Stimulated activated CD4-positive, alpha-beta T cell treated with anti-CD3 and anti-CD28 coated beads, Interleukin-1b, Interleukin-23, amount 100 ng/mL, for 48 hours (primary cell): ENCODE data around the gene BMP5.
"Not testable (repeated sequence)": the region's sequence is repeated elsewhere in the genome, so short reads cannot be mapped to it uniquely, and the experiment has no call there.

ENCODE experiments used
- DNase-seq: peaks from one replicate; pipeline ENCODE4 v3.0.0-alpha.2; 2020

Gene BMP5

GRCh38 chr6:55875400-55875799, at the start of gene BMP5:
TSS of gene BMP5 (minus strand) at chr6:55875590. CDS start at chr6:55874865, 725 bp downstream.
- no peak for DNase-seq

DNA sequence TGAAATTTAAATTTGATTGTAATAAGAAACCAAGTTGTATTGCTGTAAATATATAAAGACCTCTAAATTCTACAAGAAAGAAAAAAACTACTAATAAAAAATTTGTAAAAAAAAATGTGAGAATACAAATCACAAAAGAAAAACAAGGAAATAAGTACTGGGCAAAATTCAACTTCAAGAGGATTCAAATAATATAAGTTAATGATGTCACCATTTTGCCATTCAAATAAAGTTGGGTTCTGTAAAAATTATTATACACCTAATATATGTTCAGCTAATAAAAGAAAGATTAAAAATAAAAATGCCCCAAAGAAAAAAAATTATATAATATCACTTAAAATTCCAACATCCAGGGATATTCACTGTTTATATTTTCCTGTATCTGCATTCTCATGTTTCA, 47.0 kb upstream of the BMP5 start:
- DNase-seq = no peak

DNA sequence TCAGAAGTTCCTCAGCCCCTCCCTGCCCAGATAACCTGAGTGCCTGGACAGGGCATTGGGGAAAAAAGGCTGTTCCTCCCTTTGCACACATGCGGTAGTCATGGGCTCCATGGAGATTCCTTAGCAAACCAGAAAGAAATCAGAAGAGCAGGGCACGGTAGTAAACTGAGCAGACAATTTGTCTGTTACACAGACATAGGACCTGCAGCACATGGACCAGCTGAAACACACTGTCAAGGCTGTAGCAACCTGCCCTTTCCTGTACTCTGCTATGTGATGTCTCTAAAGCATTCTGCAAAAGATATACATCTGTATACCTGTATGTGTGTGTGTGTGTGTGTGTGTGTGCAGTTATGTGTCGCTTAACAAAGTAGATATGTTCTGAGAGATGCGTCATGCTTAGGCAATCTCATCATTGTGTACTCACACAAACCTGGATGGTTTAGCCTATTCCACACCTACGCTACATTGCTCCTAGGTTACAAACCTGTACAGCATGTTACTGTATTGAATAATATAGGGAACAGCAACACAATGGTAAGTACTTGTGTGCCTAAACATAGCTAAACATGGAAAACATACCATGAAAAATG, 44.4 kb upstream of the BMP5 start:
- no peak for DNase-seq

DNA sequence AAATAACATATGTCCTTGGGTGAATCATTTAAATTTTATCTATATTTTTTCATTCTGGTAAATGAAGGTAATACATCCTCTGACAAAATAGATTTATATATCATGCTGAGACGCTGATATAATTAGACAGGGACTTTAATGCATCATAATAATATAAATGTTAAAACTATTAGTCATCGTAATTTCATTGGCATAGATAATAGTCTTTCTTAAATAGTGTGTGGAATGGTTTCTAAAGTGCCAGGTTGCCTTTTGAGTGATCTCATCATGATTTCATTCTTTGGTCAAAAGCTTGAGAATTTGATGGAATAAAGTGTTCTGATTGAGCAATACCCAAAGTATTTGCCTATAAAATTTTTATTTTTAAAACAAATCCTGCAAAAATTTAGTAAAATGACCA, 43.2 kb upstream of the BMP5 start:
- DNase-seq = no peak

DNA sequence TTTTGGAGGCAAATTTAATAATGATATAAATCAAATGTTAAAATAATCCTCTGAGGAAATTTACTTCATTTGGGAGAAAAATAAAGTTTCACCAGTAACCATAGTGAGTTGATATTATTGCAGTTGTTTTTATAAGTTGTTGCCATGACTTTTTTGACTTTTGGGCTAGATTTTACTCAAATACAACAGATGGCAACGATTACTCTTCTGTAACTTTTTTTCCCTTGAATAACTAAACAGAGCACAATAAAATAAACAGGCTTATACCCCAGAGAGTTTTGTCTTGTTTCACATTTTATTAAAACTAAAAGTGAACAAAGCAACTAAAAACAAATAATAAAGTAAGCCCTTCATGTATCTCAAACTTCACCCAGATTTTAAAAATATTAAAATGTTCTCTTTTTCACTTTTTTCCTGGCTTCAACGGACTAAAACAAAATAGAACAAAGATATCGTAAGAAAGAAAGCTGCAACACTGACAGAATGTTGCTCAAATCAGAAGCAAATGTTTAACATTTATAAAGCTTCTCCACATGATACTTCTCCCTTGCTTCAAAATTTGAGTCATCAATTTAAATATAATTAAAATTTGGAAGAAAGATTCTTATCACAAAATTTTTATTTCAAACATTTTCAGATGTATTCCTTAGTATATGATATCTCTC, 42.5 kb upstream of the BMP5 start:
- no peak for DNase-seq

GRCh38 chr6:55916188-55916587, 40.8 kb upstream of the BMP5 start:
- DNase-seq = no peak

DNA sequence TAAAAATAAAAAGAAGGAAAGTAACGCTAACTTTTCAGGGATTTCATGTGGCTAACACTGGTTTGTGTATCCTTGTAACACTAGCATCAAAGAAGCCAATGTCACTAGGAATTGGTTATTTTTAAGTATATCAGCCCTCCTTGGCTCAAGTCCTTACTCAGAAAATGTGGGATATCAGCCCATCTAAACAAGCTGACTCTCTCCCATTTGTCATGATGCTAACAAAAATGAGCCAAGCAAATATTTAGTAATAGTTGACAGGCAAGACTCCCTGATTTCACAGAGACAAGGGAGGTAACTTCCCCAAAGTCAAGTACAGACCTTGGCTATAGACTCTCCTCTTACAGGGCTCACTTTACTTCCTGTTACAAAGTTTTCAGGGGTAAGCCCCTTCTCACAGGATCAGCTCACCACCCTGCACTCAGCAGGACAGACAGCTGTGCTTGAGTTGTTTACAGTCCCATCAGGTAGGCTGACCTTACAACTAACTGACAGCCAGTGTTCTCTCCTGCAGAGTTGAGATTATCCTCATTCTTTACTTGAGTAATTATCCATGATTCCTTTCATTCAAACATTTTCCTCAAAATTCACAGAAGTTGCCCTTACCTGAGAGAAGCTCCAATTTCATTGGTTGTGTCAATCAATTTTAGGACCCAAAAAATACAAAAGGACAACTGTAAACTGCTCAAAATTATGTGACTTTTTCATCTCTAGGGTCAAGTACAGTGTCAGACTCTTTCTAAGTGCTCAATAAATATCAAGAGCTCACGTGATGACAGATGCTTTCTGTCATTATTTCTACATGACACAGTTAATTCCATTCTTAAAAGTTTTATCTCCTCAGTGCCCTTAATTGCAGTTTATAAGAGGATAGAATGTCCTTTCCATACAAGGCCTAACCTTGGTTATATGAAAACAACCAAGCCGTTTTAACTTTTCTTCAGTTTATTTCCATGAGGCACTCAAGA, 38.1 kb upstream of the BMP5 start:
- no peak for DNase-seq

DNA sequence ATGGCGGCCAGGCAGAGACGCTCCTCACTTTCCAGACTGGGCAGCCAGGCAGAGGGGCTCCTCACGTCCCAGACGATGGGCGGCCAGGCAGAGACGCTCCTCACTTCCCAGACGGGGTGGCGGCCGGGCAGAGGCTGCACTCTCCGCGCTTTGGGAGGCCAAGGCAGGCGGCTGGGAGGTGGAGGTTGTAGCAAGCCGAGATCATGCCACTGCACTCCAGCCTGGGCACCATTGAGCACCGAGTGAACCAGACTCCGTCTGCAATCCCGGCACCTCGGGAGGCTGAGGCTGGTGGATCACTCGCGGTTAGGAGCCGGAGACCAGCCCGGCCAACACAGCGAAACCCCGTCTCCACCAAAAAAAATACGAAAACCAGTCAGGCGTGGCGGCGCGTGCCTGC, 35.1 kb upstream of the BMP5 start:
- DNase-seq = not testable (repeated sequence)

DNA sequence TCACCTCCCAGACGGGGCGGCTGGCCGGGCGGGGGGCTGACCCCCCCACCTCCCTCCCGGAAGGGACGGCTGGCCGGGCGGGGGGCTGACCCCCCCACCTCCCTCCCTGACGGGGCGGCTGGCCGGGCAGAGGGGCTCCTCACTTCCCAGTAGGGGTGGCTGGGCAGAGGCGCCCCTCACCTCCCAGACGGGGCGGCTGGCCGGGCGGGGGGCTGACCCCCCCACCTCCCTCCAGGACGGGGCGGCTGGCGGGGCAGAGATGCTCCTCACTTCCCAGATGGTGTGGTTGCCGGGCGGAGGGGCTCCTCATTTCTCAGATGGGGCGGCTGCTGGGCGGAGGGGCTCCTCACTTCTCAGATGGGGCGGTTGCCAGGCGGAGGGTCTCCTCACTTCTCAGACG, 34.5 kb upstream of the BMP5 start:
- DNase-seq = not testable (repeated sequence)

GRCh38 chr6:55902796-55903195, 27.4 kb upstream of the BMP5 start:
- DNase-seq = no peak

DNA sequence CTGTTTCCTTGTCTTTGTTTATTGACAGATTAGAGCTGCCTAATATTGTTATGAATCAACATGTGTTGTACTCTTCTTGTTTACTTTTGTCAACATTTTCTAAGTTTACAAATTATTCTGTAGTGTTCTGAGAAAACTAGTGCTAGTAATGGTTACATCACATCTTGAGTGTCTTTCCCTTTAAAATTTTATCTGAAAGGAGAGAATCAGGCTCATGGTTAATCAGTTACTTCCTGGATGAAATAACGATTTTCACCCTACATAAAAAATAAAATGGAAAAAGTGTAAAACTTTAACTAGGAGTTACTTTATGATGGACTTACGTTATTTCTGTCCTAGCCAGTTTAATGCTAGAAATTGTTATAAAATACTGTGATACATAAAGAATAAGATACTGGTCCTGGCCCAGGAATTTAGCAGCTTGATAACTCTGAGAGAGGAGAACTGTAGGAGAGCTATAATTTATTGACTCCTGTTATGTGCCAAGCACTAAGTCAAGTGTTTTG, 26.4 kb upstream of the BMP5 start:
- no peak for DNase-seq

GRCh38 chr6:55898342-55898741, 23.0 kb upstream of the BMP5 start:
- no peak for DNase-seq

DNA sequence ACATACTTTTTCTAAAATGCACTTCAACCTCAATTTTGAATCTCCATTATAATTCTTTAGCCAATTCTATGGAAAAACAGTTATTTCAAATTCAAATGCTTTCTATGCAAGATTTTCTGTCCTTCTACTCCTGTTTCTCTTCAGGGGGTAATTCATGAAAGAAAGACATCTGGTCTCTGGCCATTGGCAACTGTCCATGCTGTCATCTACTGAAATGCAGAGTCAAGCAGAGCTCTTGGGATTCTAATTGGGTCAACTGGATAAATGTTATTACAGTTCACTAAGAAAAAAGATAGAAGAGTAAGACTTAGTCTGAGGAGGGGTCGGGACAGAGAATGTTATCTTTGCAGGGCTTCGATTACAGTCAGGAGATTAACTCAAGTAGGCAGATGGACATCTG, 22.0 kb upstream of the BMP5 start:
- no peak for DNase-seq

GRCh38 chr6:55895972-55896730, 20.8 kb upstream of the BMP5 start:
- no peak for DNase-seq

DNA sequence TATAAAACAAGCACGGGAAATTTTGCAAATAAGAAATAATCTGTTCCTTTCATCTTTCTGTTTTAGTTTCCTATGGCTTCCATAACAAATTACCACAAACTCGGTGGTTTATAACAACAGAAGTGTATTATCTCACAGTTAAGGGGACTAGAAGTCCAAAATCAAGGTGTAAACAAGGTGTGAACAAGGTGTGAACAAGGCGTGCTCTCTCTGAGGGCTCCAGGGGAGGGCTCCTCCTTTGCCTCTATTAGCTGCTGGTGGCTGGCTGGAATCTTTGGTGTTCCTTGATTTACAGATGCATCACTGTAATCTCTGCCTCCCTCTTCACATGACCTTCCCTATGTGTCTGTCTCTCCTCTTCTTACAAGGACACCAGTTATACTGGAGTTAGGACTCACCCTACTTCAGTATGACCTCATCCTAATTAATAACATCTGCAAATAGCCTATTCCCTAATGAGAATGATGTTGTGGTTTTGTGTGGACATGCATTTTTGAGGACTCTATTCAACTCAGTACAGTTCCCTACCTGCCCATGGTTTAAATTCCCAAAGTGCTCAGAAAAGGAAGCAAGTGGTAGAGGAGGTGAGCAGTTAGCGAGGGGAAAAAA, 17.5 kb upstream of the BMP5 start:
- no peak for DNase-seq

DNA sequence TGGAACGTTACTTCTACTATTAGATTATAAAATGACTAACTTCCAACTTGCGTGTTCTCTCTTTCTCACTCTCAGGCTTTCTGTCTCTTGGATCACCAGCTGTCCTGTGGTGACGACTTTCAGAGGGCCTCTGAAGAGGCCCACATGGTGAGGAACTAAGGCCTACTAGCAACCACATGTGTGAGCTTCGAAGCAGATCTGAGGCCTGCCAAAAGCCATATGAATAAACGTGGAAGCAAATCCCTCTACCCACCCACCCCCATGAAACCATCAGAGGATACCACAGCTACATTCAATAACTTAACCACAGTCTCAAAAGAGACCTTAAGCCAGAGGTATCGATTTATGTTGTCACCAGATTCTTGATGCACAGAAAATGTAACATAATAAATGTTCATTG, 13.5 kb upstream of the BMP5 start:
- no peak for DNase-seq

DNA sequence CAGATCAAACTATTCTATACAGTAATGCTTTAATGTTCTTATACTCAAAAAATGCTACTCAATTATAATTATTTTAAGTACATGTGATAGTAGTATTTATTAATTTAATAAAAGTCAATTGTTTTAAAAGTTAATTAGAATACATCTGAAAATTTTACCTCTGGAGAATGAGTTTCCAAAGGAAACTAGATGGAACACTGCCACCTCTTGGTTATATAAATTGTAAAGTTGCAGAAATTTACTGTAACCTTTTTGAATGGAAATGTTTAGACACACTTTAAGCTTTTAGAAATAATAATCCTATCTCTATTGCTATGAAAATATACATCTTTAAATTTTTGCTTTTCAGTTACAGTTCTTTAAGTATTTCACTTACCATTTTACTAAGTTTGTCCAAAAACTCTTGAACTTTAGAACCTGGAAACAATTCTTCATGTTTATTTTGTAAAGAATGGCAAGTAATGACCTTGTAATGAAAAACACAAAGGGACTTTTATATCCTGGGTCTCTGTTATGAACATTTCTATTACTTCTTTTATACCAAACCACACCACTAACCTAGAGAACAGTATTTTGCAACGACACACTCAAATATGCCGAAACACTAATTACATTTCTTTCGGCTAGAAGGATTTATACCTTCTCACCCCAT, 10.9 kb upstream of the BMP5 start:
- DNase-seq = no peak

DNA sequence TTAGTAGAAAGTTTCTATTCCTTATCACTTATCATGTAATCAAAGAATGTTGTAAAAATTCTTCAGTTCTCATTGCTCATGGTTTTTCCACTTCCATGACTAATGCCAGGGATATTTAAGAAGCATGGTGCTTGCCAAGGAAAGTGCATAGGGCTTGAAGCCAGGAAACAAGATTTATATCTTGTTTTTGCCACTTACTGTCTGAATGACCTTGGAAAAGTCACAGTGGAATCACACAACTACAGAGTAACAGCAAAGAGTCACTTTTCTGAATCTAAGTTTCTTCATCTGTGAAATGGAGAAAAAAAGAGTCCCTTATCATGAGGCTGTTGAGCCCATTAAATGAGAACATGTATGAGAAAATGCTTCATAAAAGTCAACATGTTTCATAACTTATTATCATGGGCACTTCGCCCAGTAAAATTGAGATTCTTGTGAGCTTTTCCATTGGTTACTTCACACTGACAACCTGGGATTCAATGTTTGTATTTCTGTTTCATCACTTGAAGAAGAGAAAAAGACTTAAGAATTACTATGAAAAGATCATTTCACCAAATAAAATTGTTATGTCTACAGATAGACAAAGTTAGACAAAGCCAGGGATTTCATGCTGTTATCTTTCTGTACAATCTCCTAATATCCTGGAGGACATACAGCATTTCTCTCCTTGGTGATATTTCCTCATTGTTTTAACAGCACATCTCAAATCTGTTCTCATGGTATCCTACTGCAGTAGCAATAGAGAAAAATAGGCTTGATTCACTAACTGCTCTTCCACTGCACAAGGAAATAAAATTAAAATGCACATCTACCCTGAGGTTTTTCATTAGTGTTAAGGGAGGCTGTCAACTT, 7.6 kb upstream of the BMP5 start:
- DNase-seq = no peak

DNA sequence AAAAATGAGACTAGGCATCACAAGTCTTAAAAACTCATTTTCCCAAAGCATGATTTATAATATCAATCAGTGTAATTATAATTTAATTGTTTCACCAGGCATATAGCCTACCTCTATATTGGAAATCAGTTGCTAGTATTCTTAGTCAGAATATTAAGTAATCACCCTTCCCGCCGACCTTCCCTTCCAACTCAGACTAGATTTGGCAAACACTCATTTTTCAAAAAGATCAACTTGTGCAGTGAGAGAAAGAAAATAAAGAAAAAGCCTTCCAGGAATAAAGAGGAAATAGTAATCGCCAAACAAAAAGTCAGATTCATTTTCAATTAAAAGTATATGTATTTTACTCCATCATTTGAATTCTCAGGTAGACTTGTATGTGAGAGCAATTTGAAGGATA, 1.9 kb upstream of the BMP5 start:
- no peak for DNase-seq

DNA sequence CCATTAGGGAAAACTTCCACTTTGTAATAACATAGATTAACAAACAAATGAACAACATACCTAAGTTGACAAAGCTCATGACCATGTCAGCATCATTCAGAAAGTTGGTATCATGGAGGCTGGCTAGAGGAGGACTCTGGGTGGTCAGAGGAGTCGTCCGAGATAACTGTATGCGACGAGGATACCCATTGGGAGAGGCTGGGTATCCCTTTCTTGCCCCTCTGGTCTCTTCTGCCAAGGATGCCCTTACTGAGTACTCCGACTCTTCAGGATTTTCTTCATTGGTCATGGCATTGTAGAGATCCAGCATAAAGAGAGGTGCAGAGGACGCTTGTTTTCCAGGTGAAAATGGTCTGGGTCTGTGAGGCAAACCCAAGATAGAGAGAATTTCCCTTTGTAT, 1.1 kb downstream of the BMP5 start:
- DNase-seq = no peak

- DNase-seq = no peak
These were observed 2.5 kb downstream of the BMP5 start for GRCh38 chr6:55872866-55873265.
